GM23338 (cell line): ENCODE measurements around the gene PXYLP1.

Experiments
- TF ChIP-seq, protein P1 (sequence below), 2 experiments: fragments of 200-600 bp in 1 of 2; sonication (generic) in 1 of 2; conservative IDR thresholded peaks; 2 replicates each; pipeline versions ENCODE4 v1.5.1 to v1.6.1; 2016 to 2017; ENCODE audit warnings: antibody characterized with exemption in 2 of 2, low read depth in 2 of 2, mild to moderate bottlenecking in 2 of 2, moderate library complexity in 1 of 2
- TF ChIP-seq, protein P2 (sequence below): IDR thresholded peaks from 2 replicates; pipeline ENCODE4 v1.6.1; 2016; ENCODE audit warnings: antibody characterized with exemption
- TF ChIP-seq, protein P3 (sequence below): IDR thresholded peaks from one replicate; pipeline ENCODE4 v1.6.1; 2018; ENCODE audit warnings: antibody characterized with exemption; ENCODE audit not compliant: unreplicated experiment

DNA sequence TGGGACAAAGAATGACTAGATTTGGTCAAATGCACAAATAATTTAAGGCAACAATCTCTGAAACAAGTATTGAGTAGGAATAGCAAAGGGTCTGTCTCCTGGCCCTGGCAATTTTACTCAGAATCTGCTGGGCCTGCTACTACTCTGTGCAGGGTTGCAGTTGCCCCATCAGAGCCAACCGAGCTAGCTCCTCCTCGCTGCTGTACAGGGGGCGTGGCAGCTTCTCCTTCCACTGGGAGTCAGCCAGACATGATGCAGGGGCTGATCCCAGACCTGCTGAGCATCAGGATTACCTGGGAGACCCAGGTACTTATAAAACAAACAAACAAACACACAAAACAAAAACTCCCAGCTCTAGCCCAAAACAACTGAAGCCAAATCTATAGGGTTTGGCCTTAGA is 30.5 kb upstream of the PXYLP1 start:
- TF ChIP-seq, protein P1, sequence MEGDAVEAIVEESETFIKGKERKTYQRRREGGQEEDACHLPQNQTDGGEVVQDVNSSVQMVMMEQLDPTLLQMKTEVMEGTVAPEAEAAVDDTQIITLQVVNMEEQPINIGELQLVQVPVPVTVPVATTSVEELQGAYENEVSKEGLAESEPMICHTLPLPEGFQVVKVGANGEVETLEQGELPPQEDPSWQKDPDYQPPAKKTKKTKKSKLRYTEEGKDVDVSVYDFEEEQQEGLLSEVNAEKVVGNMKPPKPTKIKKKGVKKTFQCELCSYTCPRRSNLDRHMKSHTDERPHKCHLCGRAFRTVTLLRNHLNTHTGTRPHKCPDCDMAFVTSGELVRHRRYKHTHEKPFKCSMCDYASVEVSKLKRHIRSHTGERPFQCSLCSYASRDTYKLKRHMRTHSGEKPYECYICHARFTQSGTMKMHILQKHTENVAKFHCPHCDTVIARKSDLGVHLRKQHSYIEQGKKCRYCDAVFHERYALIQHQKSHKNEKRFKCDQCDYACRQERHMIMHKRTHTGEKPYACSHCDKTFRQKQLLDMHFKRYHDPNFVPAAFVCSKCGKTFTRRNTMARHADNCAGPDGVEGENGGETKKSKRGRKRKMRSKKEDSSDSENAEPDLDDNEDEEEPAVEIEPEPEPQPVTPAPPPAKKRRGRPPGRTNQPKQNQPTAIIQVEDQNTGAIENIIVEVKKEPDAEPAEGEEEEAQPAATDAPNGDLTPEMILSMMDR (conservative IDR thresholded peaks at IDR 0.05; ENCODE audit: low read depth in 2 of 2): no peak
- TF ChIP-seq, protein P2, sequence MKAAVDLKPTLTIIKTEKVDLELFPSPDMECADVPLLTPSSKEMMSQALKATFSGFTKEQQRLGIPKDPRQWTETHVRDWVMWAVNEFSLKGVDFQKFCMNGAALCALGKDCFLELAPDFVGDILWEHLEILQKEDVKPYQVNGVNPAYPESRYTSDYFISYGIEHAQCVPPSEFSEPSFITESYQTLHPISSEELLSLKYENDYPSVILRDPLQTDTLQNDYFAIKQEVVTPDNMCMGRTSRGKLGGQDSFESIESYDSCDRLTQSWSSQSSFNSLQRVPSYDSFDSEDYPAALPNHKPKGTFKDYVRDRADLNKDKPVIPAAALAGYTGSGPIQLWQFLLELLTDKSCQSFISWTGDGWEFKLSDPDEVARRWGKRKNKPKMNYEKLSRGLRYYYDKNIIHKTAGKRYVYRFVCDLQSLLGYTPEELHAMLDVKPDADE: no peak
- TF ChIP-seq, protein P3, sequence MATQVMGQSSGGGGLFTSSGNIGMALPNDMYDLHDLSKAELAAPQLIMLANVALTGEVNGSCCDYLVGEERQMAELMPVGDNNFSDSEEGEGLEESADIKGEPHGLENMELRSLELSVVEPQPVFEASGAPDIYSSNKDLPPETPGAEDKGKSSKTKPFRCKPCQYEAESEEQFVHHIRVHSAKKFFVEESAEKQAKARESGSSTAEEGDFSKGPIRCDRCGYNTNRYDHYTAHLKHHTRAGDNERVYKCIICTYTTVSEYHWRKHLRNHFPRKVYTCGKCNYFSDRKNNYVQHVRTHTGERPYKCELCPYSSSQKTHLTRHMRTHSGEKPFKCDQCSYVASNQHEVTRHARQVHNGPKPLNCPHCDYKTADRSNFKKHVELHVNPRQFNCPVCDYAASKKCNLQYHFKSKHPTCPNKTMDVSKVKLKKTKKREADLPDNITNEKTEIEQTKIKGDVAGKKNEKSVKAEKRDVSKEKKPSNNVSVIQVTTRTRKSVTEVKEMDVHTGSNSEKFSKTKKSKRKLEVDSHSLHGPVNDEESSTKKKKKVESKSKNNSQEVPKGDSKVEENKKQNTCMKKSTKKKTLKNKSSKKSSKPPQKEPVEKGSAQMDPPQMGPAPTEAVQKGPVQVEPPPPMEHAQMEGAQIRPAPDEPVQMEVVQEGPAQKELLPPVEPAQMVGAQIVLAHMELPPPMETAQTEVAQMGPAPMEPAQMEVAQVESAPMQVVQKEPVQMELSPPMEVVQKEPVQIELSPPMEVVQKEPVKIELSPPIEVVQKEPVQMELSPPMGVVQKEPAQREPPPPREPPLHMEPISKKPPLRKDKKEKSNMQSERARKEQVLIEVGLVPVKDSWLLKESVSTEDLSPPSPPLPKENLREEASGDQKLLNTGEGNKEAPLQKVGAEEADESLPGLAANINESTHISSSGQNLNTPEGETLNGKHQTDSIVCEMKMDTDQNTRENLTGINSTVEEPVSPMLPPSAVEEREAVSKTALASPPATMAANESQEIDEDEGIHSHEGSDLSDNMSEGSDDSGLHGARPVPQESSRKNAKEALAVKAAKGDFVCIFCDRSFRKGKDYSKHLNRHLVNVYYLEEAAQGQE: no peak
